Right atrium auricular region (tissue), 2 donors: Measurements from ENCODE around the gene SPPL2A. TPM values are rescaled to one million over a fixed set of nuclear protein-coding genes. Genes with fewer than 3 reads are reported as not detected.
A peak's percentile ranks its signal among the peaks of the same experiment; 100 is the strongest.

Source experiments
- DNase-seq: peaks from one replicate; pipeline ENCODE4 v3.0.0-alpha.2; 2019; ENCODE audit warnings: low spot score
- H3K27ac ChIP-seq, 2 donors: fragments of 200-600 bp; sonication (generic); 1 replicate in 1 of 2; 2 replicates in 1 of 2; pipeline ENCODE4 v1.5.1; 2016 to 2019
- H3K27me3 ChIP-seq, 2 donors: fragments of 200-600 bp; sonication (generic); one replicate each; pipeline versions ENCODE4 v1.5.1 to v1.6.0; 2017 to 2019
- H3K36me3 ChIP-seq: fragments of 200-600 bp; sonication (generic); one replicate; pipeline ENCODE4 v1.5.1; 2016
- H3K4me1 ChIP-seq, 2 donors: fragments of 200-600 bp; sonication (generic); one replicate each; pipeline versions ENCODE4 v1.5.1 to v1.6.0; 2017 to 2019
- H3K4me3 ChIP-seq, 2 donors: fragments of 200-600 bp; sonication (generic); 1 replicate in 1 of 2; 2 replicates in 1 of 2; pipeline ENCODE4 v1.5.1; 2017 to 2019; ENCODE audit warnings: mild to moderate bottlenecking in 1 of 2, moderate library complexity in 1 of 2
- H3K9me3 ChIP-seq, 2 donors: fragments of 200-600 bp; sonication (generic); one replicate each; pipeline ENCODE4 v1.5.1; 2019
- total RNA-seq, 2 donors: library from RNA; depleted of rRNA; stranded (reverse); fragments of >200 nt; gene quantifications; one replicate each; pipeline ENCODE4 v1.1.0, GENCODE V29; 2016
- TF ChIP-seq, protein P1 (sequence below), 2 donors: fragments of 200-600 bp; sonication (generic); IDR thresholded peaks; one replicate each; pipeline ENCODE4 v1.5.1; 2019; ENCODE audit warnings: antibody characterized with exemption in 2 of 2

SPPL2A gene
- total RNA-seq, 2 donors from 2014 or later: 139 to 432 TPM

DNA sequence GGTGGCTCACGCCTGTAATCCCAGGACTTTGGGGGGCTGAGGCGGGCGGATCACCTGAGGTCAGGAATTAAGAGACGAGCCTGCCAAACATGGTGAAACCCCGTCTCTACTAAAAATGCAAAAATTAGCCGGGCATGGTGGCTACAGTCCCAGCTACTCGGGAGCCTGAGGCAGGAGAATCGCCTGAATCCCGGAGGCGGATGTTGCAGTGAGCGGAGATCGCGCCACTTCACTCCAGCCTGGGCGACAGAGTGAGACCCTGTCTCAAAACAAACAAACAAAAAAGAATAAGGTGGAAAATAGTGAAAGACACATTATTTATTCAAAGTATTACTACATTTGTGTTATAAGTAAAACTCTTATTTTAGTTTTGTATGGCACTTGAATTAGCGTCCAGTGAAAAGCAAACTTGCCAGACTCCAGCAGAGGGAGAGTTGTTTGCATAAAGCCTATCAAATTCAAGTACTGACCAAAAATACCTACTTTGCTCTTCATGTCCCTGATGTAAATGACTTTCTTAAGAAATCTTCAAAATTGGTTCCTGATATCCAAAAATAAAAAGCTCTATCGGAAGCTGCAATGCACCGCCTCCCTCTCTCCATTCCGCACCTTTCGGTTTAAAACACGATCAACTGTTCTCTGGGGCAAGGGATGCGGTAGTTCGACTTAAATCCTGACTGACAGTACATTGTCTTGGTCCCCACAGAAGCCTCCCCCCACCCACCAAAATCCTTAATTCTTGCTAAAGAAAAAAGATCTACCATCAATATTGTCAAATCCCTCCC lies 80.1 kb downstream of the SPPL2A start:
- Histone ChIP-seq H3K9me3 (no peaks in the 10 kb centered on the region), H3K36me3 (no peaks in the 10 kb centered on the region), H3K4me1 (peaks cover 0 to 45% of the 10 kb centered on the region in 2 donors), H3K27ac (peak overlapping the region; percentile 98 to 99), H3K27me3 (no peaks in the 10 kb centered on the region), H3K4me3 (peak overlapping the region; percentile 90 to 95)
- TF ChIP-seq, protein P1, sequence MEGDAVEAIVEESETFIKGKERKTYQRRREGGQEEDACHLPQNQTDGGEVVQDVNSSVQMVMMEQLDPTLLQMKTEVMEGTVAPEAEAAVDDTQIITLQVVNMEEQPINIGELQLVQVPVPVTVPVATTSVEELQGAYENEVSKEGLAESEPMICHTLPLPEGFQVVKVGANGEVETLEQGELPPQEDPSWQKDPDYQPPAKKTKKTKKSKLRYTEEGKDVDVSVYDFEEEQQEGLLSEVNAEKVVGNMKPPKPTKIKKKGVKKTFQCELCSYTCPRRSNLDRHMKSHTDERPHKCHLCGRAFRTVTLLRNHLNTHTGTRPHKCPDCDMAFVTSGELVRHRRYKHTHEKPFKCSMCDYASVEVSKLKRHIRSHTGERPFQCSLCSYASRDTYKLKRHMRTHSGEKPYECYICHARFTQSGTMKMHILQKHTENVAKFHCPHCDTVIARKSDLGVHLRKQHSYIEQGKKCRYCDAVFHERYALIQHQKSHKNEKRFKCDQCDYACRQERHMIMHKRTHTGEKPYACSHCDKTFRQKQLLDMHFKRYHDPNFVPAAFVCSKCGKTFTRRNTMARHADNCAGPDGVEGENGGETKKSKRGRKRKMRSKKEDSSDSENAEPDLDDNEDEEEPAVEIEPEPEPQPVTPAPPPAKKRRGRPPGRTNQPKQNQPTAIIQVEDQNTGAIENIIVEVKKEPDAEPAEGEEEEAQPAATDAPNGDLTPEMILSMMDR (IDR thresholded peaks at IDR 0.05): no peak
- DNase-seq: no peak

DNA sequence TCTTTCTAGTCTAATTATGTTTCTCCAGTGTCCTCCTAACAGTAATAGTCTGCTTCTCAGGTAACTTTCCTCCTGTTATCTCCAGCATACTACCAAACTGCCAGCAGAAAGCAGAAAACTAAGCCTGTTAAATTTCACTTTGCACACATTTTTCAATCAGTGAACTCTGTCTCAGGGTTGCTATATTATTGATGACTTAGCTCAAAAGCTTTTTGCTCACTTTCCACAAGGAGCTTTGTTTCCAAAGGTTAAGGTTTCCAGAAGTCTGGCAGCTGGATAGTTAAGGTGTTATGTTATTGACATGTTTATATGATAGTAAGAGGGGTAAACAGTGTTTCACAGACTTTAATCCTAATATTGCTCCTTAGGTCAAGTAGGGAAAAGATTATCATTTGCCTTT lies 84.0 kb downstream of the SPPL2A start:
- no peak overlapping the region for H3K4me3 ChIP-seq

DNA sequence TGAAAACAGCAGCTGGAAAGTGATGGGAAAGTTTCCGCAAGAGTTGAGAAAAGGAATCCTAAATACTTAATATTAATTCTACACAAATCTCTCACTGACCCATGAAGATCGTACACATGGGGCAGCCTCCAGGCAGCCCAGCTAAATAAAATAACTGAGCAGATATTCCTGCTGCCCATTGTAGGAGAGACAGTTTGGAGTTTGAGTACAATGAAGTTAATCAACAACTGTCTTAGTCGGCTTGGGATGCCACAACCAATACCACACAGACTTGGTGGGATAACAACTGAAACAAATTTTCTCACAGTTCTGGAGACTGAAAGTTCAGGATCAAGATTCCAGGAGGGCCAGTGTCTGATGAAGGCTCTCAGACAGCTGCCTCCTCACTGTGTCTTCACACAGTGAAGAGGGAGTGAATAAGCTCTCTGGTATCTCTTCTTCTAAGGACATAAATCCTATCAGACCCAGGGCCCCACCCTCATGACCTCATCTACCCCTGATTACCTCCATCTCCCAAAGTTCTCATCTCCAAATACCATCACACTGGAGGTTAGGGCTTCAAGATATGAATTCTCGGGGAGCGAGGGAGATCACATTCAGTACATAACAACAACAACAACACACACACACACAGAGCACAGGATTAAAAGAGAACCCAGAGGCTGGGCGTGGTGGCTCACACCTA lies 88.6 kb downstream of the SPPL2A start:
- Histone ChIP-seq H3K27me3 (no peaks in the 10 kb centered on the region), H3K9me3 (no peaks in the 10 kb centered on the region), H3K27ac (peak overlapping the region in 1 of 2 donors; percentile 33), H3K36me3 (no peaks in the 10 kb centered on the region), H3K4me1 (peaks cover 0 to 30% of the 10 kb centered on the region in 2 donors), H3K4me3 (no peak overlapping the region)
- no peak for DNase-seq
- TF ChIP-seq, protein P1 (IDR thresholded peaks at IDR 0.05): no peak

More for the DNA sequence above, 84.0 kb downstream of the SPPL2A start:
- TF ChIP-seq, protein P1 (IDR thresholded peaks at IDR 0.05): no peak
- H3K27ac ChIP-seq: peak overlapping the region in 1 of 2 donors; percentile 16
- no peaks in the 10 kb centered on the region for H3K9me3 ChIP-seq
- peaks cover 0 to 54% of the 10 kb centered on the region in 2 donors for H3K4me1 ChIP-seq
- no peaks in the 10 kb centered on the region for H3K27me3 ChIP-seq
- no peak for DNase-seq
- no peaks in the 10 kb centered on the region for H3K36me3 ChIP-seq

DNA sequence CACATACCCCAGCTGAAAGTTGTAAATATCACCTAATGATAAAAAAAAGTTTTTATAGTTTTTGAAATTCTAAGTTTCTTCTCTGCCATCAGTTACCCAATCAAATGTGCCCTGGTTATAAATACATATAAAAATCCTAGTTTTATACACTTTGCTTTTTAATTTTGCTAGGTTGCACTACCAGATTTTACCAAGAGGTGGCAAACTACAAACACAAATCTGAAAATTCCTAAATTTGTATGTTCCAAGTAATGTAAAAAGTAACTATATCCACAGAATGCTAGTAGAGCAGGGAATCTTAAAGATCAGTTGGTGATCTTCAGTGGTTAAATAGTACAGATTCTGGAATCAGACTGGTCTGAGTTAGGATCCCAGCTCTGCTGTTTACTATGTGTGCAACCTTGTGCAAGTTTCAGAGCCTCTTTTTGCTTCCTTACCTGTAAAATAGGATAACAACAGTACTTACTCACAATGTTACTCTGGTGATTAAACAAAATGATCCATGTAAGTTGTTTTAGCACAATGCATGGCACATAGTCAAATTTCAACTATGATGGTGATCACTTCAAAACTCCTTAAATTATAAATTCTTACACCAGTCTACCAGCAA lies 89.9 kb downstream of the SPPL2A start:
- Histone ChIP-seq H3K36me3 (no peaks in the 10 kb centered on the region), H3K9me3 (no peaks in the 10 kb centered on the region), H3K4me3 (no peak overlapping the region), H3K4me1 (peaks cover 0 to 24% of the 10 kb centered on the region in 2 donors), H3K27me3 (no peaks in the 10 kb centered on the region), H3K27ac (no peak overlapping the region)
- TF ChIP-seq, protein P1 (IDR thresholded peaks at IDR 0.05): peak; percentile 83 to 85
- no peak for DNase-seq

DNA sequence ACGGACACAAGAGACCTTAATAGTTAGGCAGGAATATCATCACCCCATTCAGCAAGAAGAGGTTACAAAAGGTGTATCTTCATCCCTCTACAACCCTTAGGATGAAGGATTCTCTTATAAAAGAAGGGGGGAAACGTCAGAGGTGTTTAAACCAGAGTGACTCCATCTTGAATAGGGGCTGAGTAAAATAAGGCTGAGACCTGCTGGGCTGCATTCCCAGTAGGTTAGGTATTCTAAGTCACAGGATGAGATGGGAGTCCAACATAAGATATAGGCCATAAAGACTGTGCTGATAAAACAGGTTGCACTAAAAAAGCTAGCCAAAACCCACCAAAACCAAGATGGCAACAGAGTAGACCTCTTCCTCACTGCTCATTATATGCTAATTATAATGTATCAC lies 95.4 kb downstream of the SPPL2A start:
- Histone ChIP-seq H3K4me3 (no peak overlapping the region), H3K27ac (no peak overlapping the region), H3K4me1 (no peaks in the 10 kb centered on the region), H3K27me3 (no peaks in the 10 kb centered on the region), H3K9me3 (no peaks in the 10 kb centered on the region), H3K36me3 (no peaks in the 10 kb centered on the region)
- TF ChIP-seq, protein P1 (IDR thresholded peaks at IDR 0.05): no peak
- no peak for DNase-seq
